Gastrocnemius medialis (tissue), 4 donors: ENCODE data around the gene GATA1.

Experiments
- POLR2A ChIP-seq, 2 donors: fragments of 450-650 bp; IDR thresholded peaks; one replicate each; pipeline ENCODE4 v1.6.1; 2017; ENCODE audit warnings: antibody characterized with exemption in 2 of 2, mild to moderate bottlenecking in 2 of 2, moderate library complexity in 2 of 2
- TF ChIP-seq, protein P1 (sequence below), 5 experiments: fragments of 450-650 bp in 3 of 5; fragments of 200-600 bp in 2 of 5; sonication (generic) in 2 of 5; IDR thresholded peaks in 4 of 5; conservative IDR thresholded peaks in 1 of 5; 1 replicate in 4 of 5; 2 replicates in 1 of 5; pipeline ENCODE4 v1.5.1; 2016 to 2019; ENCODE audit warnings: antibody characterized with exemption in 5 of 5, mild to moderate bottlenecking in 3 of 5, moderate library complexity in 3 of 5

DNA sequence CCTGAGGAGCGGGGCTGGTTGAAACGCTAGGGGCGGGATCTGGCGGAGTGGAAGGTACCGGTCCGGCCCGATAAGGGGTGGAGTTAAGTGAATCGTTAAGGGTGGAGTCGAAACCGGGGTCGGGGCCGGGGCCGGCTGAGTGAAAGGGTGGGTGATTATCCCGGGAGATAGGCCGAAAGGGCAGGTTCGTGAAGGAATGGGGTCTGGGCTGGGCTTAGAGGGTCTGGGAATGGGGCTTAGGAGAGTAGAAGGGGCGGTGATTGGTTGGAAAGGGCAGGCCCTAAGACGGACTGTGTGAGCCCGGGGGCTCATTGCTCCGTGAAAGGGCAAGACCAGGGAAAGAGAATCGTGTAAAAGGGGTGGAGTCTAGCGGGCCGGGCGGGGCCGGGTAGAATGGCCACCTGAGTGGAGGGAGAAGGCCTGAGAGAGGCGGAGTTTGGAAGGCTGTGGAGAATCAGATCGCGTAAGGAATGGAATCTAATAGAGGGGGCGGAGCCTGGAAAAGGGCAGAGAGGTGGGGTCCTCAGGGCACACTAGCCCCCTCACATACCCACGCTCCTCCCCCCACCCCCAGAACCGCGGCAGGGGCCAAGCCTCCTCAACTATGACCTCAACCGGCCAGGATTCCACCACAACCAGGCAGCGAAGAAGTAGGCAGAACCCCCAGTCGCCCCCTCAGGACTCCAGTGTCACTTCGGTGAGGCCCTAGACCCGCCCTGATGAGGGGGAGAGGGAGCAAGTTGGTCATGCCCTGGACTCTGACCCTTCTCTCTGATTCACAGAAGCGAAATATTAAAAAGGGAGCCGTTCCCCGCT, 15.9 kb downstream of the GATA1 start:
- TF ChIP-seq, protein P1, sequence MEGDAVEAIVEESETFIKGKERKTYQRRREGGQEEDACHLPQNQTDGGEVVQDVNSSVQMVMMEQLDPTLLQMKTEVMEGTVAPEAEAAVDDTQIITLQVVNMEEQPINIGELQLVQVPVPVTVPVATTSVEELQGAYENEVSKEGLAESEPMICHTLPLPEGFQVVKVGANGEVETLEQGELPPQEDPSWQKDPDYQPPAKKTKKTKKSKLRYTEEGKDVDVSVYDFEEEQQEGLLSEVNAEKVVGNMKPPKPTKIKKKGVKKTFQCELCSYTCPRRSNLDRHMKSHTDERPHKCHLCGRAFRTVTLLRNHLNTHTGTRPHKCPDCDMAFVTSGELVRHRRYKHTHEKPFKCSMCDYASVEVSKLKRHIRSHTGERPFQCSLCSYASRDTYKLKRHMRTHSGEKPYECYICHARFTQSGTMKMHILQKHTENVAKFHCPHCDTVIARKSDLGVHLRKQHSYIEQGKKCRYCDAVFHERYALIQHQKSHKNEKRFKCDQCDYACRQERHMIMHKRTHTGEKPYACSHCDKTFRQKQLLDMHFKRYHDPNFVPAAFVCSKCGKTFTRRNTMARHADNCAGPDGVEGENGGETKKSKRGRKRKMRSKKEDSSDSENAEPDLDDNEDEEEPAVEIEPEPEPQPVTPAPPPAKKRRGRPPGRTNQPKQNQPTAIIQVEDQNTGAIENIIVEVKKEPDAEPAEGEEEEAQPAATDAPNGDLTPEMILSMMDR (IDR thresholded peaks at IDR 0.05 in 4 of 5, conservative IDR thresholded peaks at IDR 0.05 in 1 of 5), result peak in 1 of 5 experiments; percentile 29
- peak; percentile 65 to 76 for TF ChIP-seq POLR2A (IDR thresholded peaks at IDR 0.05)
